PC-3 (cell line): Measurements from ENCODE around the gene CPSF4L.

Experiments
- EZH2phosphoT487 ChIP-seq: fragments of 300-600 bp; sonication (generic); IDR thresholded peaks from 2 replicates; pipeline ENCODE4 v1.6.1; 2018; ENCODE audit warnings: mild to moderate bottlenecking, antibody characterized with exemption, low read length, borderline replicate concordance
- TF ChIP-seq, protein P1 (sequence below): fragments of 300-600 bp; sonication (generic); conservative IDR thresholded peaks from 2 replicates; pipeline ENCODE4 v1.5.1; 2017; ENCODE audit warnings: antibody characterized with exemption, low read depth, mild to moderate bottlenecking, low read length

- TF ChIP-seq, protein P1, sequence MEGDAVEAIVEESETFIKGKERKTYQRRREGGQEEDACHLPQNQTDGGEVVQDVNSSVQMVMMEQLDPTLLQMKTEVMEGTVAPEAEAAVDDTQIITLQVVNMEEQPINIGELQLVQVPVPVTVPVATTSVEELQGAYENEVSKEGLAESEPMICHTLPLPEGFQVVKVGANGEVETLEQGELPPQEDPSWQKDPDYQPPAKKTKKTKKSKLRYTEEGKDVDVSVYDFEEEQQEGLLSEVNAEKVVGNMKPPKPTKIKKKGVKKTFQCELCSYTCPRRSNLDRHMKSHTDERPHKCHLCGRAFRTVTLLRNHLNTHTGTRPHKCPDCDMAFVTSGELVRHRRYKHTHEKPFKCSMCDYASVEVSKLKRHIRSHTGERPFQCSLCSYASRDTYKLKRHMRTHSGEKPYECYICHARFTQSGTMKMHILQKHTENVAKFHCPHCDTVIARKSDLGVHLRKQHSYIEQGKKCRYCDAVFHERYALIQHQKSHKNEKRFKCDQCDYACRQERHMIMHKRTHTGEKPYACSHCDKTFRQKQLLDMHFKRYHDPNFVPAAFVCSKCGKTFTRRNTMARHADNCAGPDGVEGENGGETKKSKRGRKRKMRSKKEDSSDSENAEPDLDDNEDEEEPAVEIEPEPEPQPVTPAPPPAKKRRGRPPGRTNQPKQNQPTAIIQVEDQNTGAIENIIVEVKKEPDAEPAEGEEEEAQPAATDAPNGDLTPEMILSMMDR = no peak
- TF ChIP-seq EZH2phosphoT487 = no peak
Measured at GRCh38 chr17:73250851-73251640, 10.6 kb downstream of the CPSF4L start.
